OCI-LY7 (cell line): ENCODE measurements around the gene NIPAL1. TPM values are rescaled to one million over a fixed set of nuclear protein-coding genes. Genes with fewer than 3 reads are reported as not detected.

Experiments used
- BruUV-seq: library from RNA; stranded (reverse); fragments of 400-500 nt; replicated peaks from 2 replicates; lab custom pipeline; 2021; lab: Mats Ljungman, UMichigan
- CTCF ChIA-PET: fragments of 300-600 bp; sonication (Branson Sonifier 250); formaldehyde crosslinking; loops from one replicate; lab custom pipeline; 2022; ENCODE audit warnings: antibody characterized with exemption; ENCODE audit not compliant: unreplicated experiment; lab: Charles Lee
- POLR2A ChIA-PET: fragments of 300-600 bp; sonication (Branson Sonifier 250); formaldehyde crosslinking; loops from one replicate; lab custom pipeline; 2022; ENCODE audit warnings: antibody characterized with exemption; lab: Charles Lee
- DNase-seq: peaks from one replicate; pipeline ENCODE4 v3.0.0-alpha.2; 2015; ENCODE audit warnings: low spot score
- H2AFZ ChIP-seq: fragments of 200-600 bp; sonication (generic), shearing (Covaris generic); 2 replicates; pipeline ENCODE4 v1.6.1; 2014; ENCODE audit warnings: mild to moderate bottlenecking, antibody characterized with exemption, low read length, moderate library complexity
- H3K27ac ChIP-seq: fragments of 200-600 bp; sonication (generic); 2 replicates; pipeline ENCODE4 v1.5.1; 2014; ENCODE audit warnings: mixed run types, low read depth, mild to moderate bottlenecking, moderate library complexity, low read length, inconsistent platforms; ENCODE audit not compliant: poor library complexity, severe bottlenecking
- H3K36me3 ChIP-seq: fragments of 200-600 bp; sonication (generic); 2 replicates; pipeline ENCODE4 v1.6.1; 2014; ENCODE audit warnings: mild to moderate bottlenecking, antibody characterized with exemption, low read length, moderate library complexity, mixed read lengths; ENCODE audit not compliant: insufficient read depth
- H3K4me1 ChIP-seq: fragments of 200-600 bp; sonication (generic); 2 replicates; pipeline ENCODE4 v1.5.1; 2014; ENCODE audit warnings: mild to moderate bottlenecking, low read length; ENCODE audit not compliant: insufficient read depth, poor library complexity, severe bottlenecking
- H3K4me2 ChIP-seq: fragments of 200-600 bp; sonication (generic); 2 replicates; pipeline ENCODE4 v1.6.1; 2014; ENCODE audit warnings: mild to moderate bottlenecking, low read length
- H3K4me3 ChIP-seq: fragments of 200-600 bp; sonication (generic); 2 replicates; pipeline ENCODE4 v1.5.1; 2014; ENCODE audit warnings: mild to moderate bottlenecking, low read depth, low read length; ENCODE audit not compliant: poor library complexity, severe bottlenecking
- H3K79me2 ChIP-seq: fragments of 200-600 bp; sonication (generic); 2 replicates; pipeline ENCODE4 v1.6.1; 2016; ENCODE audit warnings: low read depth, mild to moderate bottlenecking, low read length, moderate library complexity, mixed read lengths; ENCODE audit not compliant: insufficient read depth
- H3K9me2 ChIP-seq: fragments of 200-600 bp; sonication (generic); 2 replicates; pipeline ENCODE4 v1.6.1; 2016; ENCODE audit warnings: mild to moderate bottlenecking, low read length, mixed read lengths; ENCODE audit not compliant: insufficient read depth
- H3K9me3 ChIP-seq: fragments of 200-600 bp; sonication (generic); 2 replicates; pipeline ENCODE4 v1.6.1; 2014; ENCODE audit warnings: mild to moderate bottlenecking, mixed run types, low read length, mixed read lengths
- H4K20me1 ChIP-seq: fragments of 200-600 bp; sonication (generic); 2 replicates; pipeline ENCODE4 v1.6.1; 2014; ENCODE audit warnings: mild to moderate bottlenecking, antibody characterized with exemption, low read length, moderate library complexity, mixed read lengths; ENCODE audit not compliant: insufficient read depth
- CTCF ChIP-seq: fragments of 200-600 bp; sonication (generic); conservative IDR thresholded peaks from 2 replicates; pipeline ENCODE4 v1.5.1; 2014; ENCODE audit warnings: mild to moderate bottlenecking, antibody characterized with exemption, low read length, moderate library complexity, mixed read lengths
- EZH2phosphoT487 ChIP-seq: fragments of 200-600 bp; sonication (generic); IDR thresholded peaks from 2 replicates; pipeline ENCODE4 v1.6.1; 2018; ENCODE audit warnings: low read depth, borderline replicate concordance, mild to moderate bottlenecking, mixed run types, antibody characterized with exemption, low read length, moderate library complexity, mixed read lengths
- intact Hi-C: fragments of 100-400 bp; cut with micrococcal nuclease; formaldehyde crosslinking; loops from one replicate; pipeline ENCODE4 v1.10.0; 2022; ENCODE audit not compliant: unreplicated experiment
- total RNA-seq, 2 experiments: library from RNA; depleted of rRNA in 1 of 2; stranded (reverse); fragments of >200 nt in 1 of 2; shearing (Covaris generic) in 1 of 2; gene quantifications; 2 replicates each; pipeline ENCODE4 v1.2.3, GENCODE V29; 2014 to 2022

The NIPAL1 gene
- total RNA-seq, 2 experiments from 2014 or later, result 0.28 to 1.9 TPM

- Histone ChIP-seq H3K9me3 (no peaks in the 10 kb centered on the region), H3K4me1 (no peaks in the 10 kb centered on the region), H4K20me1 (no peaks in the 10 kb centered on the region), H3K27ac (no peak overlapping the region), H3K4me2 (no peak overlapping the region), H3K36me3 (no peaks in the 10 kb centered on the region), H3K79me2 (no peaks in the 10 kb centered on the region), H2AFZ (no peak overlapping the region), H3K4me3 (no peak overlapping the region), H3K9me2 (no peaks in the 10 kb centered on the region)
- ChIA-PET CTCF (no interaction called here), POLR2A (interaction anchor here (0.7 to 1.0 kb wide), 2 partner anchors 13 to 15 kb away, joined by 3 to 6 read pairs; no protein-coding TSS in a partner anchor)
- no peak for DNase-seq
- intact Hi-C loops, result loop anchor here (10.0 kb wide), 1 partner anchor 375 kb away; no protein-coding TSS in a partner anchor
- no TSS peak for BruUV-seq
- TF ChIP-seq EZH2phosphoT487 (no peak), CTCF (no peak)
Measured at GRCh38 chr4:48079972-48080391, 63.4 kb downstream of the NIPAL1 start.

GRCh38 chr4:48081196-48081595 is 64.6 kb downstream of the NIPAL1 start:
- H4K20me1 ChIP-seq, result no peaks in the 10 kb centered on the region
- no peaks in the 10 kb centered on the region for H3K79me2 ChIP-seq
- TF ChIP-seq EZH2phosphoT487 (no peak), CTCF (no peak)
- no peak overlapping the region for H3K4me3 ChIP-seq
- ChIA-PET POLR2A (no interaction called here), CTCF (no interaction called here)
- intact Hi-C loops, result loop anchor here (10.0 kb wide), 1 partner anchor 376 kb away; no protein-coding TSS in a partner anchor
- H3K9me2 ChIP-seq, result no peaks in the 10 kb centered on the region
- H3K36me3 ChIP-seq, result no peaks in the 10 kb centered on the region
- no peak overlapping the region for H2AFZ ChIP-seq
- no peak overlapping the region for H3K4me2 ChIP-seq
- no peaks in the 10 kb centered on the region for H3K9me3 ChIP-seq
- no peak for DNase-seq
- no peak overlapping the region for H3K27ac ChIP-seq
- no peaks in the 10 kb centered on the region for H3K4me1 ChIP-seq
- no TSS peak for BruUV-seq

- BruUV-seq, result no TSS peak
- H2AFZ ChIP-seq, result no peak overlapping the region
- no peak overlapping the region for H3K27ac ChIP-seq
- no peaks in the 10 kb centered on the region for H4K20me1 ChIP-seq
- no peaks in the 10 kb centered on the region for H3K4me1 ChIP-seq
- H3K9me2 ChIP-seq, result no peaks in the 10 kb centered on the region
- TF ChIP-seq CTCF (no peak), EZH2phosphoT487 (no peak)
- ChIA-PET POLR2A (interaction anchor here (1.3 to 2.0 kb wide), 2 partner anchors 35 to 48 kb away, joined by 3 to 7 read pairs; no protein-coding TSS in a partner anchor), CTCF (no interaction called here)
- no peaks in the 10 kb centered on the region for H3K36me3 ChIP-seq
- no peaks in the 10 kb centered on the region for H3K9me3 ChIP-seq
- DNase-seq, result no peak
- no peak overlapping the region for H3K4me2 ChIP-seq
- H3K4me3 ChIP-seq, result no peak overlapping the region
- no peaks in the 10 kb centered on the region for H3K79me2 ChIP-seq
- intact Hi-C loops, result loop anchor here (10.0 kb wide), 1 partner anchor 378 kb away; no protein-coding TSS in a partner anchor
Measured at GRCh38 chr4:48082956-48083355, 66.4 kb downstream of the NIPAL1 start.
